HepG2 (cell line): ENCODE data around the gene PDZD7. TPM values are rescaled to one million over a fixed set of nuclear protein-coding genes. Genes with fewer than 3 reads are reported as not detected.
A peak's percentile ranks its signal among the peaks of the same experiment; 100 is the strongest.

Experiments
- ESRRA ChIP-seq: sonication (generic); formaldehyde crosslinking; IDR thresholded peaks from 2 replicates; pipeline ENCODE4 v1.5.1; 2020; ENCODE audit warnings: mild to moderate bottlenecking, low read depth, missing genetic modification reagents
- HES4 ChIP-seq: sonication (generic); formaldehyde crosslinking; IDR thresholded peaks from 2 replicates; pipeline ENCODE4 v1.9.0; 2021; ENCODE audit warnings: mild to moderate bottlenecking, missing genetic modification reagents, borderline replicate concordance
- KDM2A ChIP-seq: sonication (generic); formaldehyde crosslinking; IDR thresholded peaks from 2 replicates; pipeline ENCODE4 v1.4.0; 2020; ENCODE audit warnings: low read depth, missing genetic modification reagents, borderline replicate concordance
- MED13 ChIP-seq: sonication (generic); formaldehyde crosslinking; IDR thresholded peaks from 2 replicates; pipeline ENCODE4 v1.5.0; 2020; ENCODE audit warnings: missing genetic modification reagents
- NFKB2 ChIP-seq: sonication (generic); formaldehyde crosslinking; IDR thresholded peaks from 2 replicates; pipeline ENCODE4 v1.4.0; 2020; ENCODE audit warnings: missing genetic modification reagents, borderline replicate concordance
- RAD21 ChIP-seq: fragments of 450-650 bp; formaldehyde crosslinking; IDR thresholded peaks from 2 replicates; pipeline ENCODE4 v1.5.0; 2020; ENCODE audit warnings: mild to moderate bottlenecking
- RARA ChIP-seq: IDR thresholded peaks from 2 replicates; pipeline ENCODE4 v1.6.1; 2016; ENCODE audit warnings: missing genetic modification reagents, missing compliant biosample characterization
- RBFOX2 ChIP-seq: fragments of 200-400 bp; formaldehyde crosslinking; IDR thresholded peaks from 2 replicates; pipeline ENCODE4 v1.6.1; 2017; ENCODE audit warnings: low read depth, mild to moderate bottlenecking, low read length
- SP1 ChIP-seq, 2 experiments: fragments of 450-650 bp in 1 of 2; sonication (generic) in 1 of 2; formaldehyde crosslinking in 1 of 2; IDR thresholded peaks; 2 replicates each; pipeline versions ENCODE4 v1.4.0 to v1.6.1; 2016 to 2020; ENCODE audit warnings: missing genetic modification reagents in 1 of 2
- TEAD3 ChIP-seq: optimal IDR thresholded peaks from 2 replicates; pipeline ENCODE3; 2016; ENCODE audit warnings: borderline replicate concordance
- polyA plus RNA-seq, 8 experiments: library from polyadenylated mRNA; depleted of rRNA in 3 of 8; stranded (reverse) in 7 of 8; unstranded in 1 of 8; fragments of >200 nt; fragmentation: Illumina TruSeq in 4 of 8; extraction: Trizol in 4 of 8; gene quantifications; 2 replicates each; pipeline versions ENCODE4 v1.2.1 to v1.2.3, GENCODE V29; 2011 to 2016; ENCODE audit warnings: low read depth in 4 of 8, missing spikeins in 1 of 8, mixed read lengths in 1 of 8; ENCODE audit not compliant: insufficient read depth in 1 of 8
- total RNA-seq, 5 experiments: library from RNA; depleted of rRNA; stranded (reverse); fragments of >200 nt; fragmentation: Illumina TruSeq; extraction: Trizol; gene quantifications; 2 replicates each; pipeline ENCODE4 v1.2.3, GENCODE V29; 2016; ENCODE audit warnings: low read depth in 1 of 5
- TF ChIP-seq, protein P1 (sequence below): sonication (generic); formaldehyde crosslinking; IDR thresholded peaks from 2 replicates; pipeline ENCODE4 v1.8.1; 2023; ENCODE audit warnings: mild to moderate bottlenecking, missing genetic modification reagents
- TF ChIP-seq, protein P2 (sequence below): sonication (generic); formaldehyde crosslinking; IDR thresholded peaks from 2 replicates; pipeline ENCODE4 v1.4.0; 2020; ENCODE audit warnings: missing genetic modification reagents, borderline replicate concordance
- TF ChIP-seq, protein P3 (sequence below): sonication (generic); formaldehyde crosslinking; conservative IDR thresholded peaks from 2 replicates; pipeline ENCODE4 v1.5.0; 2020; ENCODE audit warnings: missing genetic modification reagents
- TF ChIP-seq, protein P4 (sequence below): IDR thresholded peaks from 2 replicates; pipeline ENCODE4 v1.6.1; 2016; ENCODE audit warnings: missing genetic modification reagents, missing compliant biosample characterization
- TF ChIP-seq, protein P5 (sequence below): sonication (generic); formaldehyde crosslinking; conservative IDR thresholded peaks from 2 replicates; pipeline ENCODE4 v1.8.1; 2023; ENCODE audit warnings: missing genetic modification reagents
- TF ChIP-seq, protein P6 (sequence below): sonication (generic); formaldehyde crosslinking; IDR thresholded peaks from 2 replicates; pipeline ENCODE4 v1.5.0; 2020; ENCODE audit warnings: missing genetic modification reagents
- TF ChIP-seq, protein P7 (sequence below): sonication (generic); formaldehyde crosslinking; conservative IDR thresholded peaks from 2 replicates; pipeline ENCODE4 v1.4.0; 2020; ENCODE audit warnings: missing genetic modification reagents

The PDZD7 gene
- total and polyA plus RNA-seq, 2 of the 13 experiments (the other 11 are each of a cell fraction or from before 2014, with no cell fraction given) = 0.58 to 0.73 TPM

DNA sequence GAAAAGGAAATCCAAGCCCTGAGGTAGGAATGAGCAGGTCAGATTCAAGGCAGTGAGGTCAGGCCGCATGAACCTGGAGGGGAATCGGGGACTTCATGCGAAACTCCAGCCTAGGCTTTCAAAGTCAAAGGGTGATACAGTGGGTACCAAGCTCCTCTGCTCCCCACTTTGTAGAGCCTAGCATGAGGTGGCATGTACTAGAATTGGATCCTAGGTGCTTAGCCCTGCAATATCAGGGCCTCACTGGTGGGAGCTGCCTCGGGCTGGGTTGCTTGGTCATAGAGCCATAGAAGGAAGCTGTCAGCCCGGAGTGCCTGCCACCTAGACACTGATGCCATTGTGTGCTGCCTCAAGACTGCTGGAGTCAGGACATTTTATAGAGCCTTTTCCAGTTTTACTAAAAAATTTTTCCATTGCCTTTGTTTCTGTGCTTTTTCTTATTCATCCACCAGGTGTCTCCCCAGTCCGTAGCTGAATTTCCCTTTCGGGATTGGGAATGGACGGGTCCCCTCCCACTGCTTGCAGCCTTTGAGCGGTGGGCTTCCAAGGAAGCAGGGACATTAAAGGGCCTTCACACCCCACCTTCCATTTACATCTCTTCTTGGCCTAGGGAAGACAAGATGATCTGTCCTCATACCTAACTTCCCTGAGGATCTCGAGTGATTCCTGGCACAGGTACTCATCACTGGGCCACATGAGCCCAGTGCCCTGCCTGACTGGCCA is 36.8 kb downstream of the PDZD7 start (continued):
- TF ChIP-seq, protein P1, sequence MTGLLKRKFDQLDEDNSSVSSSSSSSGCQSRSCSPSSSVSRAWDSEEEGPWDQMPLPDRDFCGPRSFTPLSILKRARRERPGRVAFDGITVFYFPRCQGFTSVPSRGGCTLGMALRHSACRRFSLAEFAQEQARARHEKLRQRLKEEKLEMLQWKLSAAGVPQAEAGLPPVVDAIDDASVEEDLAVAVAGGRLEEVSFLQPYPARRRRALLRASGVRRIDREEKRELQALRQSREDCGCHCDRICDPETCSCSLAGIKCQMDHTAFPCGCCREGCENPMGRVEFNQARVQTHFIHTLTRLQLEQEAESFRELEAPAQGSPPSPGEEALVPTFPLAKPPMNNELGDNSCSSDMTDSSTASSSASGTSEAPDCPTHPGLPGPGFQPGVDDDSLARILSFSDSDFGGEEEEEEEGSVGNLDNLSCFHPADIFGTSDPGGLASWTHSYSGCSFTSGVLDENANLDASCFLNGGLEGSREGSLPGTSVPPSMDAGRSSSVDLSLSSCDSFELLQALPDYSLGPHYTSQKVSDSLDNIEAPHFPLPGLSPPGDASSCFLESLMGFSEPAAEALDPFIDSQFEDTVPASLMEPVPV = 0 out of 2 replicates have a peak, but pooled peaks have one; percentile 20
- TF ChIP-seq HES4 (CRISPR knock-in tag) = no peak
- TF ChIP-seq, protein P2, sequence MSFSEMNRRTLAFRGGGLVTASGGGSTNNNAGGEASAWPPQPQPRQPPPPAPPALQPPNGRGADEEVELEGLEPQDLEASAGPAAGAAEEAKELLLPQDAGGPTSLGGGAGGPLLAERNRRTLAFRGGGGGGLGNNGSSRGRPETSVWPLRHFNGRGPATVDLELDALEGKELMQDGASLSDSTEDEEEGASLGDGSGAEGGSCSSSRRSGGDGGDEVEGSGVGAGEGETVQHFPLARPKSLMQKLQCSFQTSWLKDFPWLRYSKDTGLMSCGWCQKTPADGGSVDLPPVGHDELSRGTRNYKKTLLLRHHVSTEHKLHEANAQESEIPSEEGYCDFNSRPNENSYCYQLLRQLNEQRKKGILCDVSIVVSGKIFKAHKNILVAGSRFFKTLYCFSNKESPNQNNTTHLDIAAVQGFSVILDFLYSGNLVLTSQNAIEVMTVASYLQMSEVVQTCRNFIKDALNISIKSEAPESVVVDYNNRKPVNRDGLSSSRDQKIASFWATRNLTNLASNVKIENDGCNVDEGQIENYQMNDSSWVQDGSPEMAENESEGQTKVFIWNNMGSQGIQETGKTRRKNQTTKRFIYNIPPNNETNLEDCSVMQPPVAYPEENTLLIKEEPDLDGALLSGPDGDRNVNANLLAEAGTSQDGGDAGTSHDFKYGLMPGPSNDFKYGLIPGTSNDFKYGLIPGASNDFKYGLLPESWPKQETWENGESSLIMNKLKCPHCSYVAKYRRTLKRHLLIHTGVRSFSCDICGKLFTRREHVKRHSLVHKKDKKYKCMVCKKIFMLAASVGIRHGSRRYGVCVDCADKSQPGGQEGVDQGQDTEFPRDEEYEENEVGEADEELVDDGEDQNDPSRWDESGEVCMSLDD (CRISPR knock-in tag) = no peak
- TF ChIP-seq, protein P3, sequence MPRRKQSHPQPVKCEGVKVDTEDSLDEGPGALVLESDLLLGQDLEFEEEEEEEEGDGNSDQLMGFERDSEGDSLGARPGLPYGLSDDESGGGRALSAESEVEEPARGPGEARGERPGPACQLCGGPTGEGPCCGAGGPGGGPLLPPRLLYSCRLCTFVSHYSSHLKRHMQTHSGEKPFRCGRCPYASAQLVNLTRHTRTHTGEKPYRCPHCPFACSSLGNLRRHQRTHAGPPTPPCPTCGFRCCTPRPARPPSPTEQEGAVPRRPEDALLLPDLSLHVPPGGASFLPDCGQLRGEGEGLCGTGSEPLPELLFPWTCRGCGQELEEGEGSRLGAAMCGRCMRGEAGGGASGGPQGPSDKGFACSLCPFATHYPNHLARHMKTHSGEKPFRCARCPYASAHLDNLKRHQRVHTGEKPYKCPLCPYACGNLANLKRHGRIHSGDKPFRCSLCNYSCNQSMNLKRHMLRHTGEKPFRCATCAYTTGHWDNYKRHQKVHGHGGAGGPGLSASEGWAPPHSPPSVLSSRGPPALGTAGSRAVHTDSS = no peak
- no peak for TF ChIP-seq RARA (CRISPR knock-in tag)
- TF ChIP-seq, protein P4, sequence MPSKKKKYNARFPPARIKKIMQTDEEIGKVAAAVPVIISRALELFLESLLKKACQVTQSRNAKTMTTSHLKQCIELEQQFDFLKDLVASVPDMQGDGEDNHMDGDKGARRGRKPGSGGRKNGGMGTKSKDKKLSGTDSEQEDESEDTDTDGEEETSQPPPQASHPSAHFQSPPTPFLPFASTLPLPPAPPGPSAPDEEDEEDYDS (CRISPR knock-in tag) = no peak
- no peak for TF ChIP-seq SP1 (IDR thresholded peaks at IDR 0.05)
- TF ChIP-seq SP1 (CRISPR knock-in tag; IDR thresholded peaks at IDR 0.05) = no peak
- TF ChIP-seq, protein P5, sequence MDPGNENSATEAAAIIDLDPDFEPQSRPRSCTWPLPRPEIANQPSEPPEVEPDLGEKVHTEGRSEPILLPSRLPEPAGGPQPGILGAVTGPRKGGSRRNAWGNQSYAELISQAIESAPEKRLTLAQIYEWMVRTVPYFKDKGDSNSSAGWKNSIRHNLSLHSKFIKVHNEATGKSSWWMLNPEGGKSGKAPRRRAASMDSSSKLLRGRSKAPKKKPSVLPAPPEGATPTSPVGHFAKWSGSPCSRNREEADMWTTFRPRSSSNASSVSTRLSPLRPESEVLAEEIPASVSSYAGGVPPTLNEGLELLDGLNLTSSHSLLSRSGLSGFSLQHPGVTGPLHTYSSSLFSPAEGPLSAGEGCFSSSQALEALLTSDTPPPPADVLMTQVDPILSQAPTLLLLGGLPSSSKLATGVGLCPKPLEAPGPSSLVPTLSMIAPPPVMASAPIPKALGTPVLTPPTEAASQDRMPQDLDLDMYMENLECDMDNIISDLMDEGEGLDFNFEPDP (CRISPR knock-in tag) = 0 out of 2 replicates have a peak, but pooled peaks have one; percentile 22
- TF ChIP-seq, protein P6, sequence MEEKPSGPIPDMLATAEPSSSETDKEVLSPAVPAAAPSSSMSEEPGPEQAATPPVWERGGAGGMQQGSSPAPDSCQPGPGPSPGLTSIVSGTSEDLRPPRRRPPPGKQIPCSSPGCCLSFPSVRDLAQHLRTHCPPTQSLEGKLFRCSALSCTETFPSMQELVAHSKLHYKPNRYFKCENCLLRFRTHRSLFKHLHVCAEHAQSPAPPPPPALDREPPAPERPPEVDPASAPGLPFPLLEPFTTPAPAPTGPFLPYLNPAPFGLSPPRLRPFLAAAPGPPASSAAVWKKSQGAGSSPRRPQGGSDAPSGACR (CRISPR knock-in tag) = no peak
- peak; percentile 56; the same call in 1 of the 2 replicates for TF ChIP-seq RAD21 (CRISPR knock-in tag)
- no peak for TF ChIP-seq MED13 (CRISPR knock-in tag)
- 0 out of 2 replicates have a peak, but pooled peaks have one; percentile 51 for TF ChIP-seq RBFOX2
- TF ChIP-seq, protein P7, sequence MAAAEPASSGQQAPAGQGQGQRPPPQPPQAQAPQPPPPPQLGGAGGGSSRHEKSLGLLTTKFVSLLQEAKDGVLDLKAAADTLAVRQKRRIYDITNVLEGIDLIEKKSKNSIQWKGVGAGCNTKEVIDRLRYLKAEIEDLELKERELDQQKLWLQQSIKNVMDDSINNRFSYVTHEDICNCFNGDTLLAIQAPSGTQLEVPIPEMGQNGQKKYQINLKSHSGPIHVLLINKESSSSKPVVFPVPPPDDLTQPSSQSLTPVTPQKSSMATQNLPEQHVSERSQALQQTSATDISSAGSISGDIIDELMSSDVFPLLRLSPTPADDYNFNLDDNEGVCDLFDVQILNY = no peak
- TF ChIP-seq NFKB2 (CRISPR knock-in tag) = no peak
- peak; percentile 11 for TF ChIP-seq TEAD3 (CRISPR knock-in tag)
- TF ChIP-seq ESRRA (CRISPR knock-in tag) = no peak
- peak; percentile 33; the same call in 1 of the 2 replicates for TF ChIP-seq KDM2A (CRISPR knock-in tag)
